Measurements from ENCODE around the gene TSPAN6.

Gene TSPAN6

GRCh38 chrX:100587861-100588260, 48.7 kb downstream of the TSPAN6 start:
- H3K27ac ChIP-seq (ENCODE audit: low read length): no peak overlapping the region
- no peaks in the 10 kb centered on the region for H3K4me1 ChIP-seq (ENCODE audit: control insufficient read depth, insufficient read depth, low read length)
- no peaks in the 10 kb centered on the region for H3K27me3 ChIP-seq (ENCODE audit: control insufficient read depth, insufficient read depth, low read length)
- H3K9me3 ChIP-seq (ENCODE audit: control insufficient read depth, insufficient read depth, low read length): no peaks in the 10 kb centered on the region
- H3K4me3 ChIP-seq (ENCODE audit: low read length): no peak overlapping the region
- no CpG with 5 or more reads among the region's 2 CpGs for WGBS (ENCODE audit: insufficient coverage, insufficient read length)
- no peak for DNase-seq (ENCODE audit: low read depth, low spot score)
- H3K36me3 ChIP-seq (ENCODE audit: control insufficient read depth, insufficient read depth, low read length): no peaks in the 10 kb centered on the region

- no peak overlapping the region for H3K27ac ChIP-seq (ENCODE audit: low read length)
- H3K27me3 ChIP-seq (ENCODE audit: control insufficient read depth, insufficient read depth, low read length): no peaks in the 10 kb centered on the region
- DNase-seq (ENCODE audit: low read depth, low spot score): no peak
- no peaks in the 10 kb centered on the region for H3K36me3 ChIP-seq (ENCODE audit: control insufficient read depth, insufficient read depth, low read length)
- no peaks in the 10 kb centered on the region for H3K4me1 ChIP-seq (ENCODE audit: control insufficient read depth, insufficient read depth, low read length)
- WGBS (ENCODE audit: insufficient coverage, insufficient read length): no CpG with 5 or more reads among the region's 2 CpGs
- no peak overlapping the region for H3K4me3 ChIP-seq (ENCODE audit: low read length)
- H3K9me3 ChIP-seq (ENCODE audit: control insufficient read depth, insufficient read depth, low read length): no peaks in the 10 kb centered on the region
Observed at GRCh38 chrX:100586747-100587146, 49.9 kb downstream of the TSPAN6 start.

GRCh38 chrX:100584611-100585010, 52.0 kb downstream of the TSPAN6 start, which contains the start of gene TNMD:
Gene TNMD, plus strand, starts transcription at chrX:100584936. Its CDS starts 83 bp downstream, at chrX:100585019.
- H3K36me3 ChIP-seq (ENCODE audit: control insufficient read depth, insufficient read depth, low read length): no peaks in the 10 kb centered on the region
- DNase-seq (ENCODE audit: low read depth, low spot score): no peak
- H3K27me3 ChIP-seq (ENCODE audit: control insufficient read depth, insufficient read depth, low read length): no peaks in the 10 kb centered on the region
- H3K9me3 ChIP-seq (ENCODE audit: control insufficient read depth, insufficient read depth, low read length): no peaks in the 10 kb centered on the region
- no CpG with 5 or more reads among the region's 2 CpGs for WGBS (ENCODE audit: insufficient coverage, insufficient read length)
- H3K4me3 ChIP-seq (ENCODE audit: low read length): no peak within 1 kb of the TSS
- no peak within 1 kb of the TSS for H3K27ac ChIP-seq (ENCODE audit: low read length)
- no peaks in the 10 kb centered on the region for H3K4me1 ChIP-seq (ENCODE audit: control insufficient read depth, insufficient read depth, low read length)

Data from iPS DF 6.9 (cell line).